CD4-positive, alpha-beta T cell treated with Interleukin-10 for 1 hour (primary cell): ENCODE results near the gene ENOSF1.
A peak's percentile ranks its signal among the peaks of the same experiment; 100 is the strongest.

ENCODE experiments used
- DNase-seq: peaks from one replicate; pipeline ENCODE4 v3.0.0-alpha.2; 2020

Gene ENOSF1

DNA sequence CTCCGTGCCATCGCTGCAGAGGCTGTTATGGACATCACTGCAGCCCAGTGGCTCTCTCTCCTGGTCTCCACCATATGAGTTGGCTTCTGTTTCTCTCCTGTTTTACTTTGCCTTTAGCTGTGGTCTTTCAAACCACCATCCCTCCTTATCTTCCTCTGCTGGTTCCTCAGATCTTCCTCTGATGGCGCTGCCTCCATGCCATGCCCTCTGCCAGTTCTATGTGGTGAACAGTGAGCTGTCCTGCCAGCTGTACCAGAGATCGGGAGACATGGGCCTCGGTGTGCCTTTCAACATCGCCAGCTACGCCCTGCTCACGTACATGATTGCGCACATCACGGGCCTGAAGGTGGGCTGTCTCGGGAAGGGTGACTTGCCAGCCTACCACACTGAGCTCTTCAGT, 41.9 kb downstream of the ENOSF1 start:
- no peak for DNase-seq

DNA sequence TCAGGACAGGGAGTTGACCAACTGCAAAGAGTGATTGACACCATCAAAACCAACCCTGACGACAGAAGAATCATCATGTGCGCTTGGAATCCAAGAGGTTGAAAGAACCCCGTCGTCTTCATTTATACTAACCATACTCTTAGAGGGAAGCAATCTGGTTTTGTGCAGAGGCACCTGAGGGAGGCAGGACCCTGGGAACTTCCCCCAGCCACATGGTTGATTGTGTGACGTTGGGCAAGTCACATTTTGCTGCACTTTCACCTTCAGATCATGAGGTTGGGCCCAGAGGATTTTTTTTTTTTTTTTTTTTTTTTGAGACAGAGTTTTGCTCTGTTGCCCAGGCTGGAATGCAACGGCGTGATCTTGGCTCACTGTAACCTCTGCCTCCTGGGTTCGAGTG, 43.4 kb downstream of the ENOSF1 start:
- DNase-seq: no peak

DNA sequence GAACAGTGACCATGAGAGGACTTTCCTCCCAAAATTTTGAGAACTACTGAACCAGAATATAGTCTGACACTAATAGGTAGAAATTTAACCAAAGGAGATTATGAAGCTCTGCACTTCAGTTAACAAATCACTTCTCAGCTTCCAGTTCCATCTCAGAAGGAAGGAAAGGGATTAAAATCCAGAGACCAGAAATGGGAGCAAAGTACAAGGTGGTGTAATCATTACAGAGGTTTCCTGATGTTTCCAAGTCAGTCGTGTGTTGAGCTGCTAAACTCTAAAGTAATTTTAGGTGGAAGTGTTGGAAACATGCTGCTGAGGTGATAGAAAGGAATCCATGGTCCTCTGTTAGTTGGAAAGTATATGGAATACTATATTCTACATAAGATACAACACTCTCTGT, 44.2 kb downstream of the ENOSF1 start:
- no peak for DNase-seq

DNA sequence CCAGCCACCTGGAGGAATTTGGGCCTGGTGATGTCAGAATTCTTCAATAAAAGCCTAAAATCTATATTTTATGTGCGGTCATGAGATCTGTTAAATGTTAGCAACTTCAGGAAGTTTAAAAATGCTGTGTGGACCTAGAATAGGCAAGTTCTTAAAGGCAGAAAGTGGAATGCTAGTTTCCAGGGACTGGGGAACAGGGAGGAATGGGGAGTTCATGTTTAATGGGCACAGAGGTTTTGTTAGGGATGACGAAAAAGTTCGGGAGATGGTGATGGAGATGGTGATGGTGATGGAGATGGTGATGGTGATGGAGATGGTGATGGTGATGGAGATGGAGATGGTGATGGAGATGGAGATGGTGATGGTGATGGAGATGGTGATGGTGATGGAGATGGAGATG, 45.8 kb downstream of the ENOSF1 start:
- no peak for DNase-seq

DNA sequence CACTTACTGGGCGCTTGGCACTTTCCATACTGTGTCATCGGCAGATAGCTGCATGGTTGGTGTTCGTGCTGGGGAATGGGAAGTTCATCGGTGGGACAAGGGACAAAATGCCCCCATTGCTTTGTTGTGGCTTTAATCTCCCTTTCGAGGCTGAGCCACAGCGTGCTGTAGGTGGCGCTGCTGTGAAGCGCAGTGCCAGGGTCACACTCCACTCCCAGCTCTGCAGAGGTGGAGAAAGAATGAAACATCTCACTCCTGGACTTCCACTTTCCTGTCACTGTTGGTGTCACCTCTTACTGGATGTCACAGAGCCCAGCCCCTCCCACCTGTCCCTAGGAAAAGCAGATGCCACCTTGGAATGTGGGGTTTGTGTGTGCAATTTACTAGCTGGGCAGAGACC, 46.3 kb downstream of the ENOSF1 start:
- no peak for DNase-seq

DNA sequence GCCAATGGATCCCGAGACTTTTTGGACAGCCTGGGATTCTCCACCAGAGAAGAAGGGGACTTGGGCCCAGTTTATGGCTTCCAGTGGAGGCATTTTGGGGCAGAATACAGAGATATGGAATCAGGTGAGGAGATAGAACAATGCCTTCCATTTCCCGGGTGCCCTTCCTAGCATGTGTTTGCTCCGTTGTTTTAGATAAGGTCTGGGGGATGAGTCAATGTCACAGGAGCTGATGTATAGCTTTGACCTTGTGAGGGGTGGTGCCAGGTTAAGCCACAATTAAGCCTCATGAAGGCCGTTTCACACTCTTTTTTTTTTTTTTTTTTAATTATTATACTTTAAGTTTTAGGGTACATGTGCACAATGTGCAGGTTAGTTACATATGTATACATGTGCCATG, 50.2 kb downstream of the ENOSF1 start:
- DNase-seq: no peak

DNA sequence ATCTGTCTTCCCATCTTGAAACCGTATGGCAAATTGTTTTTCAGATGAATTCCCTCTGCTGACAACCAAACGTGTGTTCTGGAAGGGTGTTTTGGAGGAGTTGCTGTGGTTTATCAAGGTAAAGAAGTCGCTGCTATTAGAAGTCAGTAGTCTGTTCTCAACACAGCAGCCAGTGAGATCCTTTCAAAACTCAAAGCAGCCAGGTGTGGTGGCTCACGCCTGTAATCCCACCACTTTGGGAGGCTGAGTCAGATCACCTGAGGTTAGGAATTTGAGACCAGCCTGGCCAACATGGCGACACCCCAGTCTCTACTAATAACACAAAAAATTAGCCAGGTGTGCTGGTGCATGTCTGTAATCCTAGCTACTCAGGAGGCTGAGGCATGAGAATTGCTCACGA, 52.8 kb downstream of the ENOSF1 start:
- no peak for DNase-seq

DNA sequence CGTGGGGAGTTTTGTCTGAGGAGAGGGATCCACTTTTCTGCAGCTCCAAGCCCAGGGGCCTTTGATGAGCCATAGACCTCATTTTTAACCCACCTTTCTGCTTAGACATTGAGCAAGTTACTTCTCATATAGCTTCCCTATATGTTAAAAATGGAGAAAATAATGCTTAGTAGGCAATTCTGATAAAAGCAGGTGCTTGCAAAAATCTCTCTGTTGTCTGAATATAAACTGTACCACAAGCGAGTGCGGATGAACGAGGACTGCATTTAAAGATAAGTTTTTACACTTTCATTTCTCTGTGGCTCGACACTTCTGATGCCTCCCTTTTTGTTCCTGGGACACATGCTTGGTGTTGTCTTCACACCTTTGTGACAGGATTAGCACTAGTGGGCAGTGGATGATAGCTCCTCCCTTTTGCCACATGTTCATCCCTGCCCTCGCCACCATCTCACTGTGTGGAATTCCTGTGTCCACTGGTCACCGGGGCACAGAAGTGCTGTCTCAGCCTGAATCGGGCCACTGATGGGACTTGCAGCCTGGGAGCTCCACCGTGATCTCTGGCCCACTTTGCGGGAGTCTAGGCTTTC, 53.4 kb downstream of the ENOSF1 start:
- DNase-seq: no peak

DNA sequence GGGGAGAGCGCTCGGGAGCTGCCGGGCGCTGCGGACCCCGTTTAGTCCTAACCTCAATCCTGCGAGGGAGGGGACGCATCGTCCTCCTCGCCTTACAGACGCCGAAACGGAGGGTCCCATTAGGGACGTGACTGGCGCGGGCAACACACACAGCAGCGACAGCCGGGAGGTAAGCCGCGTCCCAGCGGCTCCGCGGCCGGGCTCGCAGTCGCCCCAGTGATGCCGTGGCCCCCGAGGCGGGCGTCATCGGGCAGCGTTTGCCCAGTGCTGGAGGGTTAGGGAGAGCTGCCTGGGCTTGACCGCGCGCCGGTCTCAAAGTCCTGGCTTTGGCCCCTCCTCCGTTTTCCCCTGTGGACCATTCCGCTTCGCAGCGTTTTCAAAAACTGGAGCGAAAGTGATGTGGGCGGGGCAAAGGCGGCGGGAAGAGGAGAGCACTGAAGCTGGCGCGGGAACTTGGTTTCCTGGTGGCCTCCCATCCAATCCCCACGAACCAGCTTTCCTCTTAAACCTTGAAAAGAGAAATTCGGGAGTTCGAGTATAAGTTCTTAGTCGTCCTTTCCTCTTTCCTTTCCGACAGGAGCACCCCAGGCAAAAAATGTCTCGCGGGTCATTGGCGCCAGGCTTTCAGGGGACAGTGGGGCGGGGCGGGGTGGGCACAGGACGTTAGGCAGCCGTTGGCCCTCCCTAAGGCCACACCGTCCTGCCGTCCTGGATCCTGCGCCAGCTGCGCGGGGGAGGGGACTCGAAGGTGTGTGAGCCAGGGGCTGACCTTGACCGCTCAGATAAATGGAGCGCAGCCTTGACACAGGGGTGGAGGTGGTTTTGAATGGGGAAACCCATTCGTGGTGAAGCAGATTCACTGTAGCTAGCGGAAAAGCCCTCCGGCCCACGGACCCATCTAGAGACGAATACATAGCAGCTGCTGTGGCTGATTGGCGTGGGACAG, 54.2 kb downstream of the ENOSF1 start:
- peak; percentile 48 for DNase-seq

DNA sequence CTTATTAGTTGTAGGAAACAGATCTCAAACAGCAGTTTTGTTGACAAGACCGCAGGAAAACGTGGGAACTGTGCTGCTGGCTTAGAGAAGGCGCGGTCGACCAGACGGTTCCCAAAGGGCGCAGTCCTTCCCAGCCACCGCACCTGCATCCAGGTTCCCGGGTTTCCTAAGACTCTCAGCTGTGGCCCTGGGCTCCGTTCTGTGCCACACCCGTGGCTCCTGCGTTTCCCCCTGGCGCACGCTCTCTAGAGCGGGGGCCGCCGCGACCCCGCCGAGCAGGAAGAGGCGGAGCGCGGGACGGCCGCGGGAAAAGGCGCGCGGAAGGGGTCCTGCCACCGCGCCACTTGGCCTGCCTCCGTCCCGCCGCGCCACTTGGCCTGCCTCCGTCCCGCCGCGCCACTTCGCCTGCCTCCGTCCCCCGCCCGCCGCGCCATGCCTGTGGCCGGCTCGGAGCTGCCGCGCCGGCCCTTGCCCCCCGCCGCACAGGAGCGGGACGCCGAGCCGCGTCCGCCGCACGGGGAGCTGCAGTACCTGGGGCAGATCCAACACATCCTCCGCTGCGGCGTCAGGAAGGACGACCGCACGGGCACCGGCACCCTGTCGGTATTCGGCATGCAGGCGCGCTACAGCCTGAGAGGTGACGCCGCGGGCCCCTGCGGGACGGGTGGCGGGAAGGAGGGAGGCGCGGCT, 55.0 kb downstream of the ENOSF1 start, which contains the start of gene TYMS:
TYMS (plus strand) TSS at position 343 of the 690 bp plus-strand sequence; CDS start at position 433, 90 bp downstream.
- peak; percentile 30 for DNase-seq

DNA sequence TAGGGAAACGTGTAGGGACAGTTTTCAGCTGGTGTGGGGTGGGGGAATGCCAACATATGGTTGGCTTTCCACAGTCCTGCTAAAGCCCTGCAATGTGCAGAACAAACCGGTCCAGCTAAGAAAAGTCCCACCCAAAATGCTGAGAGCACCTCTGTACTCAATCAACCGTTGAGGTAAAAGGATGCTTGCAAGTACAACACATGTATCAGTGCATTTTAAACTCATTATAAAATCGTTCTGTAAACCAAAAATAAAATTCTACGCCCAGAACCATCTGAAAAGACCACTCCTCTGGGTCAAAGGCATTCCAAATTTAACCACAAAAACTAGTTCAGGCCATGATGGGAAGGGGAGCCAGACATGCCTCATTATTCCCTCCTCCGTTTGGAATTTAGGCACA, 57.0 kb downstream of the ENOSF1 start:
- DNase-seq: no peak

DNA sequence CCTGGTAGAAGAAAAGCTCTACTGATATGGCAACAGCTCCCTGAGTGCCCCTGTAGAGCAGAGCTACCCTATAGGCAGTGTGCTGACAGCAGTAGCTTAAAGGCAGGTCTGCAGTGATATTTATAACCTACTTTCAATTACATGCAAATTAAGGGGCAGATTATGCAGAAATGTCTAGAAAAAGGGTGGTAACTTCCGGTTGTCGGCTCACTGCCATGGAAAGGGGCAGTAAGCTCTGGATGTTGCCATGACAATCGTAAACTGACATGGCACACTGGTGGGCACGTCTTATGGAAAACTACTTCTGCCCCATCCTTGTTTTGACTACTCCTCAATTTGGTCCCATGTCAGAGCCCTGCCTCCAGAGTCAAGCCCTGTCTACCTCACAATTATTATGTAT, 57.8 kb downstream of the ENOSF1 start:
- no peak for DNase-seq

DNA sequence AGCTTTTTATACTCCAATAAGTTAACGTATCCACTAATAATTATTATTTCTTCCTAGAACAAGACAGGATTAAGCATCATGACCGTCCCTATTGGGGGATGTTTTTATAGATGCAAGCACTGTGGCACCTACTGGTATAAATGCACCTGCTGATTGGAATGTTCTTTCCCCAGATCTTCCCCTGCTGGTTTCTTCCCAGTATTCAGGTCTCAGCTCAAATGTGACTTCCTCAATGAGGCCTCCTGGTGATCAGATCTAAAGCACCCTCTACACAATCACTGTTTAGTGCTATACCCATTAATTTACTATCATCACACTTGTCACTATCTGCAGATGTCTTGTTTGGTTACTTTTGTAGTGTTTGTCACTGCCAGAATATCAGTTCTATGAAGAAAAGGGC, 58.9 kb downstream of the ENOSF1 start:
- DNase-seq: no peak

DNA sequence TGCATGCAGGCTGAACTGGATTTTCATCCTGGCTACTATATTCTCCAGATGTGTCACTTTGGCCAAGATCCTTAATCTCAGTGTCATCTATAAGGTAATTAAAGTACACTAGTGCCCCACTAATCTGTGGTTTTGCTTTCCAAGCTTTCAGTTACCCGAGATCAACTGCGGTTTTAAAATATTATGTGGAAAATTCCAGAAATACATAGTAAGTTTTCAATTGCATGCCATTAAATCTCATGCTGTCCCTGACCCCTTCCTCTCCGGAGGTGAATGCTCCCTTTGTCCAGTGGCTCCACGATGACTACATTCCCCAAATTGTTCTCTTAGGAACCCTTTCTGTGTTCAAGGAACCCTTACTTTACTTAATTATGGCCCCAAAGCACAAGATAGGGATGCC, 60.3 kb downstream of the ENOSF1 start:
- DNase-seq: no peak

DNA sequence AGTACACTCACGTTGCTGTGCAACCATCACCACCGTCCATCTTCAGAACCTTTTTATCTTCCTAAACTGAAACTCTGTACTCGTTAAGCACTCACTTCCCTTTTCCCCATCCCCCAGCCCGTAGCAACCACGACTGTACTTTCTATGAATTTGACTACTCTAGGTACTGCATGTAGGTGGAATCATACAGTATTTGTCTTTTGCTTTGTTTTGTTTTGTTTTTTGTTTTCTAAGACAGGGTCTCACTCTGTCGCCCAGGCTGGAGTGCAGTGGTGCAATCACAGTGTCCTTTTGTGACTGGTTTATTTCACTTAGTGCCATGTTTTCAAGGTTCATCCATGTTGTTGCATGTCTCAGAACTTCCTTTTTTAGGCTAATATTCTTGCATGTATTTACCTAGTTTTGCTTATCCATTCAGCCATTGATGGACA, 62.0 kb downstream of the ENOSF1 start:
- DNase-seq: peak; percentile 17

DNA sequence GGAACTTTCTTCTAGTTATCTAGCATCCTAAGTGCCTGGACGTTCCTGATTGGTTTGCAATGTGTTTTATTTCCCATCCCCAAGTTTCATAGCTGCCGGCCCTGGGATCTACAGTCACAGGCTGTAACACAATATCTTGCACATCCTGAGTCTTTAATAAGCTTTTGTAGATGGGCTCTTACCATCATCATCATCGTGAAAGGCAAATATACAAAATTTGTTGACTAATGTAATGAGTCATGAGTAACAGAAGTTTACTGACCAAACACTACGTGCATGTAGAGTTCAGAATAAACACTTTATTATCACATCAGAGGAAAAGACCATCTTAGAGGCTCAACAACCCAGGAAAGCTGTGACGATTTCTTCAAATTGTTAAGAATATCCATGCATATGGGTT, 63.1 kb downstream of the ENOSF1 start:
- no peak for DNase-seq

DNA sequence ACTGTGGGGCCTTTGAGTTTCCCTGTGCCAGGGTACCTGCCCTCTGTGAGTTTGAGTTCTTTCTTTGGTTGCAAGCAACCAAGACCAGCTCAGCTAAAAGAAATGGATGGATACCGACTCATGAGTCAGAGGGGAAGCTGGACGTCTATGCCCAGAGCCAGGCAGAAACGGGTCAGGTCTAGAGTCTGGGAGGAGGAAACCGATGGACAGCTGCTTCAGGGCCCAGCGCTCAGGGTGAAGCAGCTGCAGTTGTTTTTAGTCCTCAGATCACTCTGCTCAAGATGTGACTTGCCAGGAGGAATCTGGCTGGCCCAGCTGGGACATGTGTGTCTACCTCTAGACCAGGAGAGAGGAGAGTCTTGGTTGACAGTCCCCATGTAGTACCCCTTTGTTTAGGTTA, 65.1 kb downstream of the ENOSF1 start:
- DNase-seq: no peak

DNA sequence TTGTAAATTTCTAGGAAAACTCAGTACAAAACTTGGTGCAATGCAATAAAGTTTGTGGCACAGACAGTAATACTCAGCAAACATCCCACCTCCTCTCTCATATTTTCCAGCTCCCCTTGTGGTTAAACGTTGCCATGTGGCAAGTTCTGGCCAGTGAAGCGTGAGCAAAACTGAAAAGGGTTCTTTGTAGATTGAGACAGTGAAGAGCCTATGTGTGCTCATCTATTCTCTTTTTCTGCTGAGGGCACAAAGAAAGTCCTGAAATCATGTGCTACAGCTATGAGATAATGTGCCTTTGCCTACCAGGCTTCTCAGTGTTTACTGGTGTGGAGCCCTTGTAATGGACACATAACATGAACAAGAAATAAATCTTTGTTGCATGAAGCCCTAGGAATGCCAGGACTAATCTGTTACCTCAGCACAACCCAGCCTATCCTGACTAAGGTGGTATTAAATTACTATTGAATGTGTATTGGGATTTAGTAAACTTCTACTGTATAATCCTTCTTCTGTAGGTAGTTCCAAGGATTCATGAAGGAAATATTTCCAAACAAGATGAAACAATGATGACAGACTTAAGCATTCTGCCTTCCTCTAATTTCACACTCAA, 67.9 kb downstream of the ENOSF1 start:
- no peak for DNase-seq

DNA sequence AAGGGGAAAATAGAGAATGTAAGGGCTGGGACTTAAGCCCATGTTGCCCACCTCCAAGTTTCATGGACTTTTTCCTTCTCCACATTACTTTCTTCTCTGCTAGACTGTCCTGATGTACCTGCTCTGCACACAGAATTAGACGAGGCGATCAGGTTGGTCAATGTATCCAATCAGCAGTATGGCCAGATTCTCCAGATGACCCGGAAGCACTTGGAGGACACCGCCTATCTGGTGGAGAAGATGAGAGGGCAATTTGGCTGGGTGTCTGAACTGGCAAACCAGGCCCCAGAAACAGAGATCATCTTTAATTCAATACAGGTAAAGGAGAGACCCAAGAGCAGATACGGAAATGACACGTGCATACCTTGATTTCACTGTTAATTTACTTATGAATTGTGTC, 71.2 kb downstream of the ENOSF1 start:
- no peak for DNase-seq

DNA sequence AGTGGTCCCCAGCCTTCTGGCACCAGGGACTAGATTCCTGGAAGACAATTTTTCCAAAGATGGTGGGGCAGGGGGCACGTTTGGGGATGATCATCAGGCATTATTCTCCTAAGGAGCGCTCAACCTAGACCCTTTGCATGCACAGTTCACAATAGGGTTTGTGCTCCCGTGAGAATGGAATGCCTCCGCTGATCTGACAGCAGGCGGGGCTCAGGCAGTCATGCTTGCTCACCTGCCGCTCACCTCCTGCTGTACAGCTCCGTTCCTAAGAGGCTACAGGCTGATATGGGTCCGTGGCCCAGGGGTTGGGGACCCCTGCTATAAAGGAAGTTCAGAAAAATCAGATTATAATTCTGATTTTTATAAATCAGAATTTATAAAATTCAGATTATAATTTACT, 77.3 kb downstream of the ENOSF1 start:
- DNase-seq: no peak

DNA sequence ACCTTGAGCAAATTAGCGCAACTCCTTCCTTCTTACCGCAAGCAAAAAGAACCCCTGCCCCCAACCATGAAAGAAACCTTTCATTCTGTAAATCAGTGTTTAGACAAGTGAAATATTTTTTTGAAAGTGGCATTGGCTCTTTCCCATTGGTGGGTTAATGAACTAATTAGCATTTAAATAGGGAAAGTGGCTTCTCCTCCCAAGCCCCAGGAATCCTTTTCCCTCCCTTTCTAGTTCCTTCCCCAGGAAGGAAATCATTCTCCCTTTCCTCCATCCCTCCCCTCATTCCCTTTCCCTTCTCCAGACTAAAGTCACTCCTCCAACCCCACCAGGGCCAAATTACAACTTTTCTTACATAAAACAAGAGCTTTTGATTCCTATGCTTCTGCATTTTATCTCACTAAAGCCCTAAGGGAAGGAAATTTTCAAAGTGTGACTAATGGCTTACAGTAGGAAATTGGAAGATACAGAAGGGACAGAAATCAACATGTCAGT, 77.8 kb downstream of the ENOSF1 start:
- DNase-seq: no peak

DNA sequence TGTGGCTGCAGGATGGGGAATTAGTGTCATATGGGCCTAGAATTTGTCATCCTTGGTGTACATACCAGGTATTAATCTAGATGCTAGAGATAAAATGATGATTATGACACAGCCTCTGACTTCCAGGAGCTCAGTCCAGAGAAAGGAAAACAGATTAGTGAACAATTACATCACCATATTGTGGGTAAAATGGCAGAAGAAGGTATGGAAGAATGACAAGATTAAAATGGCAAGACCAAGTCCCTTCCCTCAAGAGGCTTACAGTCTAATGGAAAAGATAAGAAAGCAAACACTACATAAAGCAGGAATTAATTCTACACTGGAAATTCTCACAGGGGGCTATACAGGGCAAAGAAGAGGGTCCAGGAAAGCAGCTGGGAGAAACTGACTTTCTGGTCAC, 80.9 kb downstream of the ENOSF1 start:
- DNase-seq: no peak
